Cardiac fibroblast (primary cell): ENCODE measurements around the gene HEATR9.

ENCODE experiments used
- DNase-seq, 2 donors: peaks; one replicate each; pipeline versions ENCODE4 v3.0.0 to v3.0.0-alpha.2; 2010; ENCODE audit warnings: low read depth in 2 of 2
- H3K4me3 ChIP-seq, 2 donors: replicated peaks in 1 of 2; 1 replicate in 1 of 2; 2 replicates in 1 of 2; pipeline ENCODE4 v1.5.1; 2011; ENCODE audit warnings: low read depth in 2 of 2, low read length in 2 of 2, mild to moderate bottlenecking in 2 of 2, moderate library complexity in 1 of 2
- CTCF ChIP-seq: IDR thresholded peaks from one replicate; pipeline ENCODE4 v1.5.1; 2011; ENCODE audit warnings: low read depth, mild to moderate bottlenecking, low read length, inconsistent platforms

Gene HEATR9

GRCh38 chr17:35894206-35894605 is 25.5 kb upstream of the HEATR9 start:
- H3K4me3 ChIP-seq, result no peak overlapping the region
- no peak for DNase-seq
- TF ChIP-seq CTCF, result no peak

- no peak for DNase-seq
- no peak overlapping the region for H3K4me3 ChIP-seq
- no peak for TF ChIP-seq CTCF
Measured at GRCh38 chr17:35893751-35894150, 25.1 kb upstream of the HEATR9 start.

GRCh38 chr17:35892091-35893035 is 23.7 kb upstream of the HEATR9 start:
- TF ChIP-seq CTCF, result no peak
- DNase-seq, result peak; percentile 63 to 68
- no peak overlapping the region for H3K4me3 ChIP-seq

DNA sequence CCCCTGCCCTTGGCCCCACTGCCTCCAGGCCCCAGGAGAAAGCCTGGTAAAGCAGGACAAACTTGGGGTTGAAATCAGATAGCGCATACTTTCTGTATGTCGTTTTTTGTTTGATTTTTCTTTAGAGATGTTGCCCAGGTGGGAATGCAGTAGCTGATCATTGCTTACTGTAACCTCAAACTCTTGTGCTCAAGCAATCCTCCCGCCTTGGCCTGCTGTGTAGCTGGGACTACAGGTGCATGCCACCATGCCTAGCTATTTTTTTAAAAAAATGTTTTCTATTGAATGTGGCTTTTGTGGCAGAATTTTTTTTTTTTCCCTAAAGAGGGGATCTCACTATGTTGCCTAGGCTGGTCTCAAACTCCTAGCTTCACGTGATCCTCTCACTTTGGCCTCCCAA is 22.6 kb upstream of the HEATR9 start:
- DNase-seq, result no peak
- H3K4me3 ChIP-seq, result no peak overlapping the region
- no peak for TF ChIP-seq CTCF

- no peak for DNase-seq
- no peak overlapping the region for H3K4me3 ChIP-seq
- TF ChIP-seq CTCF, result no peak
Measured at GRCh38 chr17:35890774-35891155, 22.1 kb upstream of the HEATR9 start.

GRCh38 chr17:35889818-35890773 is 21.4 kb upstream of the HEATR9 start:
- peak; percentile 78 to 89 for DNase-seq

More at GRCh38 chr17:35889818-35890773, 21.4 kb upstream of the HEATR9 start:
- no peak overlapping the region for H3K4me3 ChIP-seq
- TF ChIP-seq CTCF, result no peak
